Measurements from ENCODE around the gene FRS3.

Gene FRS3

DNA sequence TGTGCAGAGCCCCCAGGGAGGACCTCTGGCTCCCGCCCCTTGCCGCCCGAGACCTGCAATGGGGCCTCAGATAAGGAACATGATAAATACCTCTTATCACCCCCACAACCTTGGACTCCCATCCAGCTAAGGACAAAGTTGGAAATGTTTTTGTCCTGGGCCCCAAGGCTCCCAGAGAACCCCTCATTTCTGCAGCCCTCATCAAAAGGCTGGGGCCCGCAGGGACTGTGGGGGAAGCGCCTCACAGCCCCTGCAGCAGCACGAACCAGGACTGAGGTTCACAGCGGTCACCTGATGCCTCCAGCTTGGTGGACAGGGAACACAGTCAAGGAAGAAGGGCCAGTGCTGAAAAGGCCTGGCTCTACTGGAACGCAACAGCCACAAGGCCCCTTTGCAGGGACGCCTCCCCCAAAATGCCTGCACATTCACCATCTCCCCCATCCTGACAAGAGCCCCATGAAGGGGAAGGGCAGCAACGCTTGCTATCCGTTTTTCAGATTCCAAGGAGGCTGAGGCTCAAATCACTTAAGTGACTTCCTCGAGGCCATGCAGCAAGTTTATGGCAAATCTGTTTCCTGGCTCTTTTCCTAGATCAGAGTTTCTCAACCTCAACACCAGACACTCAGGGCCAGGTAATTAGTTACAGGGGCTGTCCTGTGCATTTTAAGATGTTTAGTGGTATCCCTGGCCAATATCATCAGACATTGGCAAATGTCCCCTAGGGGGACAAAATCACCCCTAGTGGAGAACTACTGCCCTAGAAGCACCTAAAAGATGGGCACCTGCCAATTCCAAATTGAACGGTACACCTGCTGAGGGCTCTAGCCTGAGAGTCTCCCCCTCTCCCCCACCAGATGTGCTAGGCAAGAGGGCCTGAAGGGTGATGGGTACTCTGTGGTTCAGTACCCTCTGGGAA lies 54.9 kb downstream of the FRS3 start:
- DNase-seq = no peak

DNA sequence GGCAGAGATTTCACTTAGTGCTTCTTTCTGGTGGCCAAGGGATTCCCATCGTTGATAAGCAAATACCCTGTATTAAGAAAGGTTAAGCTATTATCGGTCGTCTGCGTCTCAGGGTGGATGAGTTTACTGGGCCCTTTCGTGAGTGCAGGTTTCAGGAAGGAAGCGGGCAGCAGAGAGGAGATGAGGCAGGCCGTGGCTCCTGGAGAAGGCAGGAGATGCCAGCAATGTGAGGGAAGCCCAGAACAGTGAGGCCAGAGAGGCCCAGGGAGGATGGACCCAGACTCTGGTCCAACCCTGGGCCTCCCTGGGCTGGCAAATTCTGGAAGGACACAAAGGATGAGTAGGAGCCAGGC lies 55.5 kb downstream of the FRS3 start:
- DNase-seq = no peak

DNA sequence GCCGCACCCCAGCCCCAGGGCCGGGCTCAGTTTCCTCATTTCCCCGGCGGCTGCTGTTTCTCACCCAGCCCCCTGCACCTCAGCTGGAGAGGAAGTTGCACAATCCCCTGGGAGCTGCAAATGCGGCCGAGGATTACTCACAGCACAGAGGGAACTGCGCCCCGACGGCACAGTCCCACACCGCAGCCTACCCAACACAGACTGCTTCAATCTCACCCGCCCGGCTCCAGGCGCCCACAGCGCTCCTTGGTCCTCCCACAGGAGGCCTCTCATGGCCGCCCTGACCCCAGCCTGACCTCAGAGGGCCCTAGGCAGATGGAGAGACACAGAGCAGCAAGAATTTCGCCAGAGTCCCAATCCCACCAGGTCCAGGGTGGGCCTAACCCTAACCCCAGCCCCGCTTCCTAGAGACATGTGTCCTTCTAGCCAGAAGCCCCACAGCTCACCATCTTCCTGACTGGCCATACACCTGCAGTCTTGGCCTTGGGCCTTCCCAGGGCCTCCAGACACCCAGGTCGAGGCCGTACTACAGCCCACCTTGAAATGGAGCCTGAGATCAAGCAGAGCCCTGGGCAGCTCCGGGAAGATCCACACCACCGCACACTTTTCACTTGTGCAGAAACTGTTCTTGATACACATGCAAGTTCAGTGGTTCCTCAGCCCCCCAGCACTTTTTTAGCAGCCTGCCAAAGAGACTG lies 56.0 kb downstream of the FRS3 start:
- DNase-seq = no peak

DNA sequence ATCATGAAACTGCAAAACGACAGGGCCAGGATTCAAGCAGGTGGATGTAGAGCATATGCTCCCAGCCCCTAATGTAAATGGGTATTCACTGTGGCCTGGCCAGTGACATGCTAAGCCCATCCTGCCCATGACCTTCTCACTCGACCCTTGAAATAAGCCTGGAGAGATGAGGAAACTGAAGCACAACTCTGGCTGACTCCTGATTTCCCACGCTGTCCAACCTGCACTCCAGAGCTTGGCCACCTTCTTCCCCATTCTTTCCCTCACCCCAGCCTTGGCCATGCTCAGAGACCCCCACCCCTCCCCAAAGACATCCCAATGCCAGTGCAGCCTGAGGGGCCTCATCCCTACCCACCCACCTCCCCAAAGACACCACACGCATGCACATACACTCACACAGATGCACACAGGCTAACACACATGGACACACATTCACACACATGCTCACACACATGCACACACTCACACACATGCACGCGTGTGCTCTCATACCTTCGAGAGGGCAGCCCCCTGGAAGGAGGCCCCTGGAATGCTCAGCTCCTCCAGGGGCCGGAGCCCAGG lies 56.7 kb downstream of the FRS3 start:
- no peak for DNase-seq

DNA sequence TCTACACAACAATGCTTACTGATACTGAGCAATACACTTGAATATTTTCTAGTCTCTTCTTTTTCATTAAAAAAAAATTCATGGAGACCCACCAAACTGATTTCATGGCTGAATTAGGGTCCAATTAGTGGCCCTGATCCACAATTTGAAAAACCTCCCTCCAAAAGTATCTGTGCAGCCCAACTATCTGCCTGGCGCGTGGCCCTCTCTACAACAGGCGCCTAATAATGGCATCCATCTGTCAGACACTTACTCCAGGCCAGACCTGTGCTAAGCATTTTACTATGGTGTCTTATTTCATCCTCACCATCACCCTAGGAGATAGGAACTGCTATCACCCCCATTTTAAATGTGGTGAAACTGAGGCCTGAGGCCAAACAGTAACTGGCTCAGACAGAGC lies 58.3 kb downstream of the FRS3 start:
- no peak for DNase-seq

DNA sequence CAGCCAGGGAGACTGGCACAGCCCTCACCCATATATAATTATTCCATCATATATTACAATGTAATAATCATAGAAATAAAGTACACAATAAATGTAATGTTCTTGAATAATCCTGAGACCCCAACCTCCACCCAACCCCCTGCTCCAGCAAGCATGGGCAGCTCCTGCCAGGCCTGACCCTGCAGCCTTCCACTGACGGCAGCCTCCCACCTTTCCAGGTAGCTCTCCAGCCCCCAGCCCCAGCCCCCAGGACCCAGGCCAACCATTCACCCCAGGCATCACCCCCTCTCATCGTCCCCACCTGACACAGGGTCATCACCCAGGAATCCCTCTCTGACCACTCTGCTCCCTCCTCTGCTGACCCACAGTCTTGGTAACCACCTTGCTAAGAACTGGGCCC lies 58.9 kb downstream of the FRS3 start:
- no peak for DNase-seq

DNA sequence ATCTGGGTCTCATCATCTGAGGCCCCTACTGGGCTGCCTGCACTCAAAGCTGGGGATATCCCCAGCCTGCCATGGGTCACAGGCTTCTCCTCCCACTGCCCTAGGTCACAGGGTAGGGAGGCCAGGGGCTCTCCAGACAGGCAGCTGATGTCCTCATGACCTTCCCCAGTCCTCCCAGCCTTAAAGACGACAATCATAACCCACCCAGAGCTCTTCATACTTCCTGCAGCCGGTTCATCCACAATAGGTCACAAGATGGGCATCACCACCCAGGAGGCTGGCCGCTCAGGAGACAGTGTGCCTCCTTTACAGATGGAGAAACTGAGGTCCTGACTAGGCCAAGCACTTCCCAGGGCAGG lies 59.5 kb downstream of the FRS3 start:
- no peak for DNase-seq

All from GOT3 (cell line).